Left colon (tissue), 2 donors: ENCODE measurements around the gene RPUSD2. TPM values are rescaled to one million over a fixed set of nuclear protein-coding genes. Genes with fewer than 3 reads are reported as not detected.
A peak's percentile ranks its signal among the peaks of the same experiment; 100 is the strongest.

Experiments used
- ATAC-seq: fragments of 200-7000 bp; cut with Tn5 transposase; one replicate; pipeline ENCODE4 v1.9.1; 2020; ENCODE audit warnings: mild to moderate bottlenecking, moderate library complexity
- DNase-seq, 2 donors: peaks; one replicate each; pipeline ENCODE4 v3.0.0-alpha.2; 2020
- intact Hi-C, 2 donors: fragments of 100-400 bp; cut with DNase I in 1 of 2; cut with micrococcal nuclease in 1 of 2; formaldehyde crosslinking; loops; one replicate each; pipeline versions ENCODE4 v1.11.2 to v1.14.0; 2022; cut with DNase I, micrococcal nuclease
- total RNA-seq, 2 donors: library from RNA; stranded (reverse); fragmentation: NEBNext Ultra II Directional; extraction: Animal tissue kit (Norgen Biotek cat#: 25700); gene quantifications; one replicate each; pipeline ENCODE4 v1.2.1, GENCODE V29; 2021
- donor health status: DM: no; HTN: no; CAD: no.
- donor health status: DM: yes; HTN: yes; CAD: no.

Gene RPUSD2
- total RNA-seq, 2 donors from 2014 or later = 9.0 to 9.9 TPM

DNA sequence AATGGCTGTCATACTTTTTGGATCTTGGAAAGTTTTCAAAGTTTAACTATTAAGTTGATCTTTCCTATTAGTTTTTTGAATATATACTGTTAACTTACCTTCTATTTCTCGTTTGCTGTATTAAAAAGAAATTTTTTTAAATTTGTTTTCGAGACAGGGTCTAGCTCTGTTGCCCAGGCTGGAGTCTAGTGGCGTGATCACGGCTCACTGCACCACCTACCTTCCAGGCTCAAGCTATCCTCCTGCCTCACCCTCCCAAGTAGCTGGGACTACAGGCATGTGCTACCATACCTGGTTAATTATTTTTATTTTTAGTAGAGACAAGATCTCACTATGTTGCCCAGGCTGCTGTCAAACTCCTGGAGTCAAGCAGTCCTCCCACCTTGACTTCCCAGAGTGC is 29.6 kb downstream of the RPUSD2 start:
- no peak for DNase-seq
- intact Hi-C loops = no loop called here
- no peak for ATAC-seq

DNA sequence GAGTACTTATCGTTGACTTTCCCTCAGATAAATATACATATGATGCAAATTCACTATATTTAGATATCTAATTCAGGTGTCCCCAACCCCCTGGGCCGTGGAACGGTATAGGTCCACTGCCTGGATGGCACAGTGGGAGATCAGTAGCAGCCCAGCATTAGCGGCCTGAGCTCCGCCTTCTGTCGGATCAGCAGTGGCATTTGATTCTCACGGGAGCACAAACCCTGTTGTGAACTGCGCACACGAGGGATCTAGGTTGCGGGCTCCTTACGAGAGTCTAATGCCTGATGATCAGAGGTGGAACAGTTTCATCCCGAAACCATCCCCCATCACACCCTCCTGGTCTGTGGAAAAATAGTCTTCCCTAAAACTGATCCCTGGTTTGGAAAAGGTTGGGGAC is 31.9 kb downstream of the RPUSD2 start:
- no peak for ATAC-seq
- intact Hi-C loops = no loop called here

DNA sequence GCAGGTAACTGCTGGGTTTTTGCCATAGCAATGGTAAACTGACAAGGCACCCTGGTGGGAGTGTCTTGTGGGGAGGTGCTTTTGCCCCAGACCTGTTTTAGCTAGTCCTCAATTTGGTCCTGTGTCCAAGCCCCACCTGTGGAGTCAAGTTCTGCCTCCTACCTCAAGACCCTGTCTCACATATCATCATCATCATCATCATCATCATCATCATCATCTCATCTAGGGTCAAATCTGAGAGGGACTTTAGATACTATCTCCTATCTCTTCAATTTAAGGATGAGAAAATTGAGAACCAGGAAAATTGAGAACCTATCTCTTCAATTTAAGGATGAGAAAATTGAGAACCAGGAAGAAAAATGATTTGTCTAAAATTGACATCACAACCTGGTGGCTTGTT is 34.8 kb downstream of the RPUSD2 start:
- DNase-seq = no peak
- ATAC-seq = no peak
- intact Hi-C loops = no loop called here

More for the DNA sequence above, 31.9 kb downstream of the RPUSD2 start:
- DNase-seq = no peak

DNA sequence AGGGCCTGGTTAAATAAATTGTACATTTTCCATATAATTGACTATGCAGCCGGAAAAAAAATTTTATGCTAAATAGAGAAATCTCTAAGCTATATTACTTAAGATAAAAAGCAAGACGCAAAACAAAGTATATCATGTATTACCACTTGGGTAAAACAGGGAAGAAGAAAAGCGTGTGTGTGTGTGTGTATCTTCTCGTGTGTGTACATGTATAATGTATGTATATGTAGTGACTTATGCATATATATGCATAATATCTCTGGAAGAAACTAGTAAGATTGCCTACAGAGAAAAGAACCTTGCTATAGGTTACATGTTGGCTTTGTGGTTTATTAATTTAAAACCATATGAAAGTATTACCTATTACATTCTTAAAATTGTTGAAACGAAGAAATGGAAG is 44.0 kb downstream of the RPUSD2 start:
- intact Hi-C loops = no loop called here
- ATAC-seq (no peak), DNase-seq (no peak)

DNA sequence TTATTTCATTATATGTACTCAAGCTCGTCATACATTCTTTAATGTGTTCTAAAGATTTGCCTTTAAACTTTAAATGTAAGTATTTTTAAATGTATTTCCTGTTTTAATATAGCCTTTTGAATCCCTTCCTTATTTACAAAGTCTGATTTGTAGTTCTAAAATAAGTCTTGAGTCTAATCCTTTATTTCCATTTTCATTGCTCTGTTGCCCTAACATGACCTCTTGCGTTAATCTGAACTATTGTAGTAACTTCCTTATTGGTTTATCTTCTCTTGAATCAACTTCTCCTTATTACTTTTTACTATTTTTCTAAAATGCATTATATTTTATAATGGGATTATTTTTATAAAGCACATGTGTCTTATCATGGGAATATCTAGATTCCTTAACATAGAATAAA is 48.9 kb downstream of the RPUSD2 start:
- ATAC-seq = peak; percentile 64
- intact Hi-C loops = no loop called here
- DNase-seq = no peak

DNA sequence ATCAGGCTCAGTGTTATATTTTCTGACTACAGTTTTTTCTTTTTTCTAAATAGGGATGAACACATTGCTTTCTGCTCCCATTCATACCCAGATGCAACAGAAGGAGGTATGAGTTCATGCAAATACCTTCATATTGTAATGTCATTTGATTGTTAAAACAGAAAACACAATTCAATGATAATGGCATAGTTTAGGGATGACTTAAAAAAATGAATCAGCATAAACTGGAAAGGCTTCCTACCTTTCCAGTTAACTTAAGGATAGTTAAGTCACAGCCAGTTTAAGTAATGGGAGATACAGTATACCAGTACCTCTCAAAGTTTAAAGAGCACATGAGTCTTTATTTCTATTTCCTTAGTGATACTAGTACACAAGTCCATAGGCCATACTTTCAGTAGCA is 49.8 kb downstream of the RPUSD2 start:
- ATAC-seq (no peak), DNase-seq (no peak)
- intact Hi-C loops = no loop called here

DNA sequence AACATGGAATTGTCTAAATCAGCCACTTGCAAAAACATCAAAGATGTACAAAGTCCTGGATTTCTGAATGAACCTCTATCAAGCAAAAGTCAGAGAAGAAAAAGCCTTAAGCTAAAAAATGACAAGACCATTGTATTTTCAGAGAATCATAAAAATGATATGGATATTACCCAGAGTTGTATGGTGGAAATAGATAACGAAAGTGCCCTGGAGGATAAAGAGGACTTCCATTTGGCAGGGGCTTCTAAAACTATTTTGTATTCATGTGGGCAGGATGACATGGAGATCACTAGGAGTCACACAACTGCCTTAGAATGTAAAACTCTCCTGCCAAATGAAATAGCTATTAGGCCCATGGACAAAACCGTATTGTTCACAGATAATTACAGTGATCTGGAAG is 54.3 kb downstream of the RPUSD2 start:
- ATAC-seq (no peak), DNase-seq (no peak)
- intact Hi-C loops = no loop called here

Other genes with a start within 250 kb of the RPUSD2 start
- gene INAFM2, start 245.6 kb upstream of the RPUSD2 start, total RNA-seq = 10 to 100 TPM; 18.1 to 26.9 TPM
- 10 to 100 TPM; 28.1 to 43.5 TPM for gene CCDC9B, start 228.4 kb upstream of the RPUSD2 start, total RNA-seq
- 1,000 to 10,000 TPM; 3,013 to 3,634 TPM for gene PHGR1, start 218.3 kb upstream of the RPUSD2 start, total RNA-seq
- 10 to 100 TPM in 1 of 2 donors, 1 to 10 TPM in 1; 8.3 to 13.7 TPM for gene DISP2, start 211.1 kb upstream of the RPUSD2 start, total RNA-seq
- 10 to 100 TPM in 1 of 2 donors, 1 to 10 TPM in 1; 6.7 to 10.8 TPM for gene KNSTRN, start 186.6 kb upstream of the RPUSD2 start, total RNA-seq
- gene IVD, start 163.5 kb upstream of the RPUSD2 start, total RNA-seq = 10 to 100 TPM; 68.8 to 71.5 TPM
- gene BAHD1, start 128.3 kb upstream of the RPUSD2 start, total RNA-seq = 10 to 100 TPM; 20.9 to 27.2 TPM
- 1 to 10 TPM; 2.5 to 5.1 TPM for gene CHST14, start 98.3 kb upstream of the RPUSD2 start, total RNA-seq
- gene CCDC32, start 4.3 kb upstream of the RPUSD2 start, total RNA-seq = 10 to 100 TPM; 22.6 to 25.0 TPM
- gene KNL1, start 24.9 kb downstream of the RPUSD2 start, total RNA-seq = 1 to 10 TPM; 2.4 to 8.0 TPM
- 1 to 10 TPM; 2.6 to 7.1 TPM for gene RAD51, start 125.9 kb downstream of the RPUSD2 start, total RNA-seq
- 10 to 100 TPM; 32.4 to 40.2 TPM for gene RMDN3, start 186.0 kb downstream of the RPUSD2 start, total RNA-seq
- 10 to 100 TPM; 21.2 to 35.1 TPM for gene GCHFR, start 194.8 kb downstream of the RPUSD2 start, total RNA-seq
- under 1 TPM; 0.25 to 0.61 TPM for gene C15orf62, start 200.7 kb downstream of the RPUSD2 start, total RNA-seq
- 10 to 100 TPM; 25.3 to 26.8 TPM for gene ZFYVE19, start 237.8 kb downstream of the RPUSD2 start, total RNA-seq
- gene DNAJC17, start 238.2 kb downstream of the RPUSD2 start, total RNA-seq = 10 to 100 TPM; 32.8 to 36.9 TPM